ENCODE data around the gene SHROOM2.

SHROOM2 gene

DNA sequence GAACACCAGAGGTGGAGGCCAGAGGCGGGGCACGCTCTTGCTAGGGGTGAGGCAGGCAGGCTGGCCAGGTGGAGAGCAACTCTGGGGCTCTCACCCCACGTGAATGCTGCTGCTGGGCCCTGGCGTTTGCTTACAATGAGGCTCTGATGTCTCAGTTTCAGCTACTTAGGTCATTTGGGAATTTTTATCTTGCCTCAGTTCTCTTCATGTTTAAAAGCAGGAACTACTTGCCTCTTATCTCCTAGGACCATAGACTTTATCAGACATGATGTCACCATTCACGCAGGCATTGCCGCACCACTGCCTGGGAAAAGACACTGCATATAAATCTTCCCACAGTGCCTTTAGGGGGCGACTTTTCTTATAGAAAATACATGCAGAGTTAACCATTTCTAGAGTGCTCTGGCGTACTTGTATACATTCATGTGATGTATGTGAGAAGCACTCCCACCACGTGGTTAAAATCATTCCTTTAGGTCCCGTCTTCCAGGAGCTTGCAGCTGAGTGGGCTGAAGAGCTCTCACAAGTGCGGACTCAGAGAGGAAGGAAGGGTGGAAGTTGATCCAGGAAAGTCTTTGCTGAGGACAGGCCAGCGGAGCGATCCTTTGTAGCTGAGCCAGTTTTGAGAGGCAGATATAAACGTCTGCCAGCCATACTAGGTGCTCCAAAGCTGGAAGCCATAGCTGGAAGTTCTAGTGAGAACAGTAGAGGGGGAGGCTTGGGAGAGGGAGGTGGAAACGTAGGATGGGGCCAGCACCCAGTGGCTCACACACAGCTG, 96.6 kb downstream of the SHROOM2 start:
- Histone ChIP-seq H3K27me3 (ENCODE audit: control insufficient read depth, insufficient read depth, low read length) (no peaks in the 10 kb centered on the region), H3K4me1 (ENCODE audit: control insufficient read depth, insufficient read depth, low read length) (peaks cover 9% of the 10 kb centered on the region; the same call in 1 of the 2 replicates), H3K27ac (ENCODE audit: low read depth, low read length) (no peak overlapping the region), H3K36me3 (ENCODE audit: control insufficient read depth, insufficient read depth, low read length) (0 out of 2 replicates have a peak, but pooled peaks cover 5% of the 10 kb centered on the region), H3K9me3 (ENCODE audit: control insufficient read depth, insufficient read depth, low read length) (no peaks in the 10 kb centered on the region), H3K9ac (ENCODE audit: low read depth, low read length) (no peak overlapping the region), H3K4me3 (ENCODE audit: low read depth, low read length) (no peak overlapping the region)

- Histone ChIP-seq H3K4me1 (ENCODE audit: control insufficient read depth, insufficient read depth, low read length) (peaks cover 4% of the 10 kb centered on the region; the same call in 1 of the 2 replicates), H3K9ac (ENCODE audit: low read depth, low read length) (no peak overlapping the region), H3K27ac (ENCODE audit: low read depth, low read length) (no peak overlapping the region), H3K9me3 (ENCODE audit: control insufficient read depth, insufficient read depth, low read length) (no peaks in the 10 kb centered on the region), H3K36me3 (ENCODE audit: control insufficient read depth, insufficient read depth, low read length) (0 out of 2 replicates have a peak, but pooled peaks cover 5% of the 10 kb centered on the region), H3K27me3 (ENCODE audit: control insufficient read depth, insufficient read depth, low read length) (no peaks in the 10 kb centered on the region), H3K4me3 (ENCODE audit: low read depth, low read length) (no peak overlapping the region)
Measured at GRCh38 chrX:9884031-9884779, 98.0 kb downstream of the SHROOM2 start.

GRCh38 chrX:9885150-9885549, 98.9 kb downstream of the SHROOM2 start:
- Histone ChIP-seq H3K4me3 (ENCODE audit: low read depth, low read length) (no peak overlapping the region), H3K36me3 (ENCODE audit: control insufficient read depth, insufficient read depth, low read length) (0 out of 2 replicates have a peak, but pooled peaks cover 5% of the 10 kb centered on the region), H3K4me1 (ENCODE audit: control insufficient read depth, insufficient read depth, low read length) (peaks cover 4% of the 10 kb centered on the region; the same call in 1 of the 2 replicates), H3K27me3 (ENCODE audit: control insufficient read depth, insufficient read depth, low read length) (no peaks in the 10 kb centered on the region), H3K9ac (ENCODE audit: low read depth, low read length) (no peak overlapping the region), H3K9me3 (ENCODE audit: control insufficient read depth, insufficient read depth, low read length) (no peaks in the 10 kb centered on the region), H3K27ac (ENCODE audit: low read depth, low read length) (no peak overlapping the region)

GRCh38 chrX:9887659-9888297, 101.5 kb downstream of the SHROOM2 start:
- Histone ChIP-seq H3K4me3 (ENCODE audit: low read depth, low read length) (no peak overlapping the region), H3K36me3 (ENCODE audit: control insufficient read depth, insufficient read depth, low read length) (0 out of 2 replicates have a peak, but pooled peaks cover 7% of the 10 kb centered on the region)

DNA sequence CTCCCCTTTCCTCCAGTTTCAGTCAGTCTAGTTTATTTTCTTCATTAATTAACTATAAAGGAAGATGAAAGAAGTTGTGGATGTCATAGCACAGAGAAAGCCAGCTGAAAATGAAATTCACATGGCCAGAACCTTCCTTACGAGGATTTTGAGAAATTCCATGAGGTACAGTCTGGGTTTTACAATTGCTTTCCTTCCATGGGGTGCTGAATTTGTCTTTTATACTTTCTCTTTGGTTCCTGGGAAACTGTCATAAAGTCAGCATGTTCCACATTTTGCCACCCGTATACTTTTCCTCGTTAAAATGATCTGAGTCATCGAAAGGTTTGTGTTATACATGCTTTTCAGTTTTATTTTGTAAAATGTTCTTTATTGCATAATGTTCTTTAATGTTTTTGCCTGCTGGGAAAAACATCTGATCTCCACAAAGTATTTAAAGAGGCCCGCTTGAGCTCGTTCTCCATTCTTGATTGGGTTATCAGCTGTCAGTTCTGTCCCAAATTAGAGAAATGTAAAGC, 102.8 kb downstream of the SHROOM2 start:
- no peaks in the 10 kb centered on the region for H3K9me3 ChIP-seq (ENCODE audit: control insufficient read depth, insufficient read depth, low read length)
- H3K4me3 ChIP-seq (ENCODE audit: low read depth, low read length) = no peak overlapping the region
- H3K27me3 ChIP-seq (ENCODE audit: control insufficient read depth, insufficient read depth, low read length) = no peaks in the 10 kb centered on the region
- no peaks in the 10 kb centered on the region for H3K4me1 ChIP-seq (ENCODE audit: control insufficient read depth, insufficient read depth, low read length)
- no peak overlapping the region for H3K27ac ChIP-seq (ENCODE audit: low read depth, low read length)
- peaks cover 7% of the 10 kb centered on the region; the same call in 1 of the 2 replicates for H3K36me3 ChIP-seq (ENCODE audit: control insufficient read depth, insufficient read depth, low read length)
- H3K9ac ChIP-seq (ENCODE audit: low read depth, low read length) = no peak overlapping the region

More at GRCh38 chrX:9887659-9888297, 101.5 kb downstream of the SHROOM2 start:
- H3K27me3 ChIP-seq (ENCODE audit: control insufficient read depth, insufficient read depth, low read length) = no peaks in the 10 kb centered on the region
- H3K27ac ChIP-seq (ENCODE audit: low read depth, low read length) = no peak overlapping the region
- H3K4me1 ChIP-seq (ENCODE audit: control insufficient read depth, insufficient read depth, low read length) = 0 out of 2 replicates have a peak, but pooled peaks cover under 1% of the 10 kb centered on the region
- H3K9me3 ChIP-seq (ENCODE audit: control insufficient read depth, insufficient read depth, low read length) = no peaks in the 10 kb centered on the region
- H3K9ac ChIP-seq (ENCODE audit: low read depth, low read length) = no peak overlapping the region

GRCh38 chrX:9890681-9891091, 104.5 kb downstream of the SHROOM2 start:
- Histone ChIP-seq H3K4me3 (ENCODE audit: low read depth, low read length) (no peak overlapping the region), H3K27me3 (ENCODE audit: control insufficient read depth, insufficient read depth, low read length) (no peaks in the 10 kb centered on the region), H3K36me3 (ENCODE audit: control insufficient read depth, insufficient read depth, low read length) (peaks cover 22% of the 10 kb centered on the region), H3K27ac (ENCODE audit: low read depth, low read length) (no peak overlapping the region), H3K9me3 (ENCODE audit: control insufficient read depth, insufficient read depth, low read length) (no peaks in the 10 kb centered on the region), H3K9ac (ENCODE audit: low read depth, low read length) (no peak overlapping the region), H3K4me1 (ENCODE audit: control insufficient read depth, insufficient read depth, low read length) (no peaks in the 10 kb centered on the region)

DNA sequence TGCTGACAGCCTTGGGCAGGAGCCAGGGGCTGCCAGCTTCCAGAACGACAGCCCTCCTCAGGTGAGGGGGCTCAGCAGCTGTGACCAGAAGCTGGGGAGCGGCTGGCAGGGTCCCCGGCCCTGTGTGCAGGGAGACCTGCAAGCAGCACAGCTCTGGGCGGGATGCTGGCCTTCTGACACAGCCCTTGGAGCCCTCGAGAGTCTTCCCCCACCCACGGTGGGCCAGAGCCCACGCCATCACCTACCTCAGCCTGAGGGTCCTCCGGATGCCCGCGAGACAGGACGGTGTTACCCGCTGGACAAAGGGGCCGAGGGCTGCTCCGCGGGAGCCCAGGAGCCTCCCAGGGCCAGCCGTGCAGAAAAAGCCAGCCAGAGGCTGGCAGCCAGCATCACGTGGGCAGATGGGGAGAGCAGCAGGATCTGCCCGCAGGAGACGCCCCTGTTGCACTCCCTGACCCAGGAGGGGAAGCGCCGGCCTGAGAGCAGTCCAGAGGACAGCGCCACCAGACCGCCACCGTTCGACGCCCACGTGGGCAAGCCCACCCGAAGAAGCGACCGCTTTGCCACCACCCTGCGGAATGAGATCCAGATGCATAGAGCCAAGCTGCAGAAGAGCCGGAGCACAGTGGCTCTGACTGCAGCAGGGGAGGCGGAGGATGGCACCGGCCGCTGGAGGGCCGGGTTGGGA, 109.1 kb downstream of the SHROOM2 start:
- no peaks in the 10 kb centered on the region for H3K9me3 ChIP-seq (ENCODE audit: control insufficient read depth, insufficient read depth, low read length)
- H3K9ac ChIP-seq (ENCODE audit: low read depth, low read length) = no peak overlapping the region
- peaks cover 48% of the 10 kb centered on the region for H3K36me3 ChIP-seq (ENCODE audit: control insufficient read depth, insufficient read depth, low read length)
- no peak overlapping the region for H3K27ac ChIP-seq (ENCODE audit: low read depth, low read length)
- H3K4me3 ChIP-seq (ENCODE audit: low read depth, low read length) = no peak overlapping the region
- no peaks in the 10 kb centered on the region for H3K4me1 ChIP-seq (ENCODE audit: control insufficient read depth, insufficient read depth, low read length)
- no peaks in the 10 kb centered on the region for H3K27me3 ChIP-seq (ENCODE audit: control insufficient read depth, insufficient read depth, low read length)

GRCh38 chrX:9897761-9898161, 111.5 kb downstream of the SHROOM2 start:
- peaks cover 45% of the 10 kb centered on the region for H3K36me3 ChIP-seq (ENCODE audit: control insufficient read depth, insufficient read depth, low read length)
- H3K9ac ChIP-seq (ENCODE audit: low read depth, low read length) = no peak overlapping the region
- H3K9me3 ChIP-seq (ENCODE audit: control insufficient read depth, insufficient read depth, low read length) = no peaks in the 10 kb centered on the region
- no peaks in the 10 kb centered on the region for H3K4me1 ChIP-seq (ENCODE audit: control insufficient read depth, insufficient read depth, low read length)
- no peaks in the 10 kb centered on the region for H3K27me3 ChIP-seq (ENCODE audit: control insufficient read depth, insufficient read depth, low read length)
- no peak overlapping the region for H3K4me3 ChIP-seq (ENCODE audit: low read depth, low read length)
- H3K27ac ChIP-seq (ENCODE audit: low read depth, low read length) = no peak overlapping the region

- no peak overlapping the region for H3K4me3 ChIP-seq (ENCODE audit: low read depth, low read length)
- H3K27me3 ChIP-seq (ENCODE audit: control insufficient read depth, insufficient read depth, low read length) = no peaks in the 10 kb centered on the region
- H3K9ac ChIP-seq (ENCODE audit: low read depth, low read length) = no peak overlapping the region
- H3K36me3 ChIP-seq (ENCODE audit: control insufficient read depth, insufficient read depth, low read length) = peaks cover 39% of the 10 kb centered on the region
- H3K9me3 ChIP-seq (ENCODE audit: control insufficient read depth, insufficient read depth, low read length) = no peaks in the 10 kb centered on the region
- no peak overlapping the region for H3K27ac ChIP-seq (ENCODE audit: low read depth, low read length)
- no peaks in the 10 kb centered on the region for H3K4me1 ChIP-seq (ENCODE audit: control insufficient read depth, insufficient read depth, low read length)
Measured at GRCh38 chrX:9899640-9900111, 113.4 kb downstream of the SHROOM2 start.

DNA sequence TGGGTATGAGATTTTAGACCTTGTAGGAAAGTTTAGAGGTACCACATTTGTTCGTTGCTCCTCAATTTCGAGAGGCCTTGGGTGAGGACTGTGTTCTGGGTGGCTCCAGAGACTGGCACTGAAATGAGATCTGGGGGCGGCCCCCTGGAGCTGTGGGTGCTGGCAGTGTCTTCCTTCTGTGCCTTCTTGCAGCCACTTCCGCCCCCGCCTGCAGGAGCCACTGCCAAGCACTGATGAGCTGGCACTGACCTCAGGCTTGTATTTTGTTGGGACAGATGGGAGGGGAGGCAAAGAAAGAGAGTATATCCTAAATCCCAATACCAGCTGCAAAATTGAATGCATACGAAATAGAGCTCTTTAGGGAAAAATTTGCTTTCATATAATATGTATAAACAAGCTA, 116.4 kb downstream of the SHROOM2 start:
- Histone ChIP-seq H3K27ac (ENCODE audit: low read depth, low read length) (no peak overlapping the region), H3K9ac (ENCODE audit: low read depth, low read length) (no peak overlapping the region), H3K27me3 (ENCODE audit: control insufficient read depth, insufficient read depth, low read length) (no peaks in the 10 kb centered on the region), H3K4me3 (ENCODE audit: low read depth, low read length) (no peak overlapping the region), H3K4me1 (ENCODE audit: control insufficient read depth, insufficient read depth, low read length) (peaks cover 10% of the 10 kb centered on the region; the same call in 1 of the 2 replicates), H3K36me3 (ENCODE audit: control insufficient read depth, insufficient read depth, low read length) (peaks cover 12% of the 10 kb centered on the region), H3K9me3 (ENCODE audit: control insufficient read depth, insufficient read depth, low read length) (no peaks in the 10 kb centered on the region)
